OCI-LY1 (cell line): Measurements from ENCODE around the gene ST6GAL1.
A peak's percentile ranks its signal among the peaks of the same experiment; 100 is the strongest.
"Not testable (repeated sequence)": the region's sequence is repeated elsewhere in the genome, so short reads cannot be mapped to it uniquely, and the experiment has no call there.

Experiments
- H2AFZ ChIP-seq: fragments of 200-600 bp; sonication (generic), shearing (Covaris generic); 2 replicates; pipeline ENCODE4 v1.6.0; 2014; ENCODE audit warnings: antibody characterized with exemption, mild to moderate bottlenecking, low read length
- H3F3A ChIP-seq: fragments of 200-600 bp; sonication (generic), shearing (Covaris generic); 2 replicates; pipeline ENCODE4 v1.6.0; 2014; ENCODE audit warnings: mild to moderate bottlenecking, antibody characterized with exemption, low read length, moderate library complexity; ENCODE audit not compliant: insufficient read depth
- H3K27ac ChIP-seq: fragments of 200-600 bp; sonication (generic); 2 replicates; pipeline ENCODE4 v1.5.1; 2014; ENCODE audit warnings: low read length, mixed run types, mild to moderate bottlenecking, low read depth; ENCODE audit not compliant: poor library complexity, severe bottlenecking
- H3K27me3 ChIP-seq: fragments of 200-600 bp; sonication (generic); 2 replicates; pipeline ENCODE4 v1.6.0; 2014; ENCODE audit warnings: antibody characterized with exemption, mild to moderate bottlenecking, low read length, moderate library complexity; ENCODE audit not compliant: insufficient read depth
- H3K36me3 ChIP-seq: fragments of 200-600 bp; sonication (generic); 2 replicates; pipeline ENCODE4 v1.6.1; 2014; ENCODE audit warnings: mild to moderate bottlenecking, antibody characterized with exemption, low read length, moderate library complexity, mixed read lengths; ENCODE audit not compliant: insufficient read depth
- H3K4me1 ChIP-seq: fragments of 200-600 bp; sonication (generic); 2 replicates; pipeline ENCODE4 v1.5.1; 2014; ENCODE audit warnings: mild to moderate bottlenecking, low read length, moderate library complexity; ENCODE audit not compliant: insufficient read depth, severe bottlenecking
- H3K4me2 ChIP-seq: fragments of 200-600 bp; sonication (generic), shearing (Covaris generic); 2 replicates; pipeline ENCODE4 v1.6.1; 2014; ENCODE audit warnings: low read length
- H3K4me3 ChIP-seq: fragments of 200-600 bp; sonication (generic); 2 replicates; pipeline ENCODE4 v1.5.1; 2014; ENCODE audit warnings: low read length, low read depth, mild to moderate bottlenecking, mixed read lengths; ENCODE audit not compliant: poor library complexity, severe bottlenecking
- H3K79me2 ChIP-seq: fragments of 200-600 bp; shearing (Covaris generic); 2 replicates; pipeline ENCODE4 v1.6.1; 2016; ENCODE audit warnings: mixed run types, low read length, mixed read lengths; ENCODE audit not compliant: insufficient read depth
- H3K9ac ChIP-seq: fragments of 200-600 bp; sonication (generic), shearing (Covaris generic); 2 replicates; pipeline ENCODE4 v1.6.1; 2014; ENCODE audit warnings: mild to moderate bottlenecking, low read length, mixed read lengths
- H3K9me2 ChIP-seq: fragments of 200-600 bp; sonication (generic), shearing (Covaris generic); 2 replicates; pipeline ENCODE4 v1.6.1; 2014; ENCODE audit warnings: low read depth, mild to moderate bottlenecking, low read length, mixed read lengths
- H3K9me3 ChIP-seq: fragments of 200-600 bp; shearing (Covaris generic); 2 replicates; pipeline ENCODE4 v1.6.1; 2014; ENCODE audit warnings: low read length, mixed read lengths
- H4K20me1 ChIP-seq: fragments of 200-600 bp; sonication (generic), shearing (Covaris generic); 2 replicates; pipeline ENCODE4 v1.6.0; 2016; ENCODE audit warnings: mild to moderate bottlenecking, low read length; ENCODE audit not compliant: insufficient read depth
- CTCF ChIP-seq: fragments of 200-600 bp; sonication (generic), shearing (Covaris generic); IDR thresholded peaks from 2 replicates; pipeline ENCODE4 v1.5.1; 2017; ENCODE audit warnings: mild to moderate bottlenecking, antibody characterized with exemption, low read length, moderate library complexity, mixed read lengths
- EZH2 ChIP-seq: fragments of 200-600 bp; sonication (generic), shearing (Covaris generic); IDR thresholded peaks from 2 replicates; pipeline ENCODE4 v1.8.0; 2017; ENCODE audit warnings: borderline replicate concordance, mixed run types, mild to moderate bottlenecking, antibody characterized with exemption, low read length, moderate library complexity, mixed read lengths

Gene ST6GAL1

GRCh38 chr3:187051724-187052366 lies 121.5 kb downstream of the ST6GAL1 start:
- H3K36me3 ChIP-seq: peaks cover 97% of the 10 kb centered on the region
- H3K79me2 ChIP-seq: peaks cover 48% of the 10 kb centered on the region
- H2AFZ ChIP-seq: no peak overlapping the region
- H3K9me3 ChIP-seq: 0 out of 2 replicates have a peak, but pooled peaks cover 5% of the 10 kb centered on the region
- H3K4me3 ChIP-seq: no peak overlapping the region
- no peak overlapping the region for H3K27ac ChIP-seq
- no peaks in the 10 kb centered on the region for H3K9me2 ChIP-seq
- TF ChIP-seq EZH2: no peak
- no peaks in the 10 kb centered on the region for H3F3A ChIP-seq
- H3K4me2 ChIP-seq: no peak overlapping the region
- H3K9ac ChIP-seq: no peak overlapping the region
- no peaks in the 10 kb centered on the region for H3K4me1 ChIP-seq
- H4K20me1 ChIP-seq: no peaks in the 10 kb centered on the region
- no peaks in the 10 kb centered on the region for H3K27me3 ChIP-seq

- H3K4me2 ChIP-seq, H3K4me3 ChIP-seq, H3K9ac ChIP-seq, H4K20me1 ChIP-seq, H3K4me1 ChIP-seq, H3K9me3 ChIP-seq, H3K9me2 ChIP-seq, H2AFZ ChIP-seq, H3K27ac ChIP-seq, H3F3A ChIP-seq, H3K27me3 ChIP-seq: not testable (repeated sequence)
- Histone ChIP-seq H3K36me3 (peaks cover 97% of the 10 kb centered on the region), H3K79me2 (peaks cover 44% of the 10 kb centered on the region)
These were observed 122.1 kb downstream of the ST6GAL1 start for GRCh38 chr3:187052427-187052826.

- not testable (repeated sequence) for H3K27ac ChIP-seq, H3K9me2 ChIP-seq, H3K9me3 ChIP-seq, H3K4me2 ChIP-seq, H3K4me3 ChIP-seq, H3K9ac ChIP-seq, H3F3A ChIP-seq, H2AFZ ChIP-seq, H3K27me3 ChIP-seq, H4K20me1 ChIP-seq
- peaks cover 97% of the 10 kb centered on the region for H3K36me3 ChIP-seq
- H3K79me2 ChIP-seq: peaks cover 27% of the 10 kb centered on the region
- H3K4me1 ChIP-seq: peaks cover 15% of the 10 kb centered on the region
These were observed 124.1 kb downstream of the ST6GAL1 start for GRCh38 chr3:187054433-187054832.

GRCh38 chr3:187057803-187058202 lies 127.5 kb downstream of the ST6GAL1 start:
- not testable (repeated sequence) for H3K79me2 ChIP-seq, H2AFZ ChIP-seq, H3K27me3 ChIP-seq, H3K4me2 ChIP-seq, H4K20me1 ChIP-seq, H3F3A ChIP-seq, H3K9me3 ChIP-seq, H3K9me2 ChIP-seq, H3K4me3 ChIP-seq, H3K9ac ChIP-seq
- peak overlapping the region; percentile 31 for H3K27ac ChIP-seq
- H3K4me1 ChIP-seq: peaks cover 49% of the 10 kb centered on the region
- H3K36me3 ChIP-seq: peaks cover 97% of the 10 kb centered on the region

- 0 out of 2 replicates have a peak overlapping the region, but pooled peaks have one; percentile 1 for H3K4me2 ChIP-seq
- H3F3A ChIP-seq: peaks cover 7% of the 10 kb centered on the region; the same call in 1 of the 2 replicates
- H3K4me3 ChIP-seq: no peak overlapping the region
- peaks cover 2% of the 10 kb centered on the region; the same call in 1 of the 2 replicates for H3K79me2 ChIP-seq
- 0 out of 2 replicates have a peak, but pooled peaks cover 5% of the 10 kb centered on the region for H3K9me3 ChIP-seq
- peak overlapping the region; percentile 98 for H3K27ac ChIP-seq
- TF ChIP-seq EZH2: no peak
- no peak for TF ChIP-seq CTCF
- H3K36me3 ChIP-seq: peaks cover 80% of the 10 kb centered on the region
- H3K9me2 ChIP-seq: no peaks in the 10 kb centered on the region
- H3K9ac ChIP-seq: no peak overlapping the region
- H3K27me3 ChIP-seq: no peaks in the 10 kb centered on the region
- H4K20me1 ChIP-seq: no peaks in the 10 kb centered on the region
- no peak overlapping the region for H2AFZ ChIP-seq
- peaks cover 88% of the 10 kb centered on the region for H3K4me1 ChIP-seq
These were observed 131.4 kb downstream of the ST6GAL1 start for GRCh38 chr3:187061748-187062147.
